CD14-positive monocyte (primary cell): ENCODE data around the gene PHF12. TPM values are rescaled to one million over a fixed set of nuclear protein-coding genes. Genes with fewer than 3 reads are reported as not detected.

Source experiments
- DNase-seq, 3 donors: peaks; one replicate each; pipeline ENCODE4 v3.0.0-alpha.2; 2011 to 2022
- H2AFZ ChIP-seq: 2 replicates; pipeline ENCODE4 v1.6.0; 2012; ENCODE audit warnings: mild to moderate bottlenecking, low read depth, low read length, inconsistent platforms; ENCODE audit not compliant: insufficient read depth, poor library complexity, severe bottlenecking
- H3K27ac ChIP-seq, 2 donors: 1 replicate in 1 of 2; 2 replicates in 1 of 2; pipeline ENCODE4 v1.5.1; 2012 to 2013; ENCODE audit warnings: low read length in 2 of 2, control low read depth in 1 of 2, inconsistent platforms in 1 of 2, low read depth in 1 of 2, mild to moderate bottlenecking in 1 of 2
- H3K27me3 ChIP-seq, 2 donors: one replicate each; pipeline versions ENCODE4 v1.6.0 to v1.6.1; 2011 to 2013; ENCODE audit warnings: low read length in 2 of 2; ENCODE audit not compliant: control insufficient read depth in 2 of 2, insufficient read depth in 2 of 2
- H3K36me3 ChIP-seq, 2 donors: replicated peaks in 1 of 2; 1 replicate in 1 of 2; 2 replicates in 1 of 2; pipeline versions ENCODE4 v1.5.1 to v1.6.1; 2012 to 2013; ENCODE audit warnings: low read length in 2 of 2, control low read depth in 1 of 2, inconsistent platforms in 1 of 2, mild to moderate bottlenecking in 1 of 2; ENCODE audit not compliant: insufficient read depth in 2 of 2, control insufficient read depth in 1 of 2
- H3K4me1 ChIP-seq, 2 donors: 1 replicate in 1 of 2; 2 replicates in 1 of 2; pipeline versions ENCODE4 v1.5.1 to v1.6.1; 2012 to 2013; ENCODE audit warnings: low read length in 2 of 2, control low read depth in 1 of 2, inconsistent platforms in 1 of 2, mild to moderate bottlenecking in 1 of 2, moderate library complexity in 1 of 2; ENCODE audit not compliant: insufficient read depth in 2 of 2, control insufficient read depth in 1 of 2
- H3K4me2 ChIP-seq: replicated peaks from 2 replicates; pipeline ENCODE3; 2012; ENCODE audit warnings: low read length, moderate library complexity, mild to moderate bottlenecking; ENCODE audit not compliant: poor library complexity, severe bottlenecking; ENCODE audit errors: extremely low read depth
- H3K4me3 ChIP-seq, 3 experiments: fragments of 200-600 bp in 1 of 3; sonication (generic) in 1 of 3; replicated peaks in 1 of 3; 1 replicate in 2 of 3; 2 replicates in 1 of 3; pipeline ENCODE4 v1.5.1; 2011 to 2013; ENCODE audit warnings: low read length in 3 of 3, mild to moderate bottlenecking in 3 of 3, control low read depth in 2 of 3, low read depth in 2 of 3, inconsistent platforms in 1 of 3, moderate library complexity in 1 of 3
- H3K79me2 ChIP-seq: 2 replicates; pipeline ENCODE4 v1.6.0; 2012; ENCODE audit warnings: mild to moderate bottlenecking, control low read depth, inconsistent platforms, low read length, moderate library complexity; ENCODE audit not compliant: insufficient read depth
- H3K9ac ChIP-seq: 2 replicates; pipeline ENCODE4 v1.6.0; 2017; ENCODE audit warnings: low read length, mild to moderate bottlenecking; ENCODE audit not compliant: insufficient read depth, poor library complexity, severe bottlenecking
- H3K9me3 ChIP-seq, 2 donors: replicated peaks in 1 of 2; 1 replicate in 1 of 2; 2 replicates in 1 of 2; pipeline versions ENCODE4 v1.5.1 to v1.6.1; 2012 to 2013; ENCODE audit warnings: low read length in 2 of 2, control low read depth in 1 of 2; ENCODE audit not compliant: control insufficient read depth in 1 of 2, insufficient read depth in 1 of 2
- H4K20me1 ChIP-seq: 2 replicates; pipeline ENCODE4 v1.6.0; 2012; ENCODE audit warnings: mild to moderate bottlenecking, low read length, control low read depth, moderate library complexity; ENCODE audit not compliant: insufficient read depth
- H3K27ac Mint-ChIP-seq, 7 donors: one replicate each; pipeline ENCODE4 v1.8.0; 2020; ENCODE audit warnings: mild to moderate bottlenecking in 7 of 7, mixed read lengths in 7 of 7, moderate library complexity in 6 of 7, inconsistent platforms in 2 of 7
- H3K27me3 Mint-ChIP-seq, 3 donors: one replicate each; pipeline ENCODE4 v1.8.0; 2021 to 2022; ENCODE audit warnings: low read depth in 3 of 3, mild to moderate bottlenecking in 3 of 3, mixed read lengths in 3 of 3, moderate library complexity in 3 of 3, inconsistent platforms in 1 of 3
- H3K36me3 Mint-ChIP-seq, 2 donors: one replicate each; pipeline ENCODE4 v1.8.0; 2020; ENCODE audit warnings: mixed read lengths in 2 of 2, inconsistent platforms in 1 of 2, mild to moderate bottlenecking in 1 of 2
- H3K4me1 Mint-ChIP-seq: one replicate; pipeline ENCODE4 v1.8.0; 2020; ENCODE audit warnings: mild to moderate bottlenecking, mixed read lengths
- H3K4me3 Mint-ChIP-seq, 2 donors: one replicate each; pipeline ENCODE4 v1.8.0; 2020; ENCODE audit warnings: mild to moderate bottlenecking in 2 of 2, mixed read lengths in 2 of 2, moderate library complexity in 1 of 2
- H3K9me3 Mint-ChIP-seq, 7 donors: one replicate each; pipeline ENCODE4 v1.8.0; 2020 to 2022; ENCODE audit warnings: mixed read lengths in 7 of 7, mild to moderate bottlenecking in 6 of 7, moderate library complexity in 6 of 7, inconsistent platforms in 2 of 7
- WGBS: methylation state at CpG from one replicate; pipeline ENCODE4 v1.1.5; 2013; ENCODE audit warnings: missing lambda C conversion rate; ENCODE audit not compliant: insufficient coverage; 5-methylcytosine and 5-hydroxymethylcytosine counted together
- intact Hi-C, 2 donors: fragments of 100-400 bp; cut with micrococcal nuclease; formaldehyde crosslinking; loops; one replicate each; pipeline versions ENCODE4 v1.15.0 to v1.15.1; 2023
- polyA plus RNA-seq, 3 donors: library from polyadenylated mRNA; depleted of rRNA in 1 of 3; unstranded in 2 of 3; stranded (reverse) in 1 of 3; fragments of 300-500 nt in 2 of 3; fragments of >200 nt in 1 of 3; fragmentation: Illumina TruSeq in 2 of 3; gene quantifications; 1 replicate in 2 of 3; 2 replicates in 1 of 3; pipeline ENCODE4 v1.2.3, GENCODE V29; 2012 to 2021
- TF ChIP-seq, protein P1 (sequence below): fragments of 200-600 bp; IDR thresholded peaks from one replicate; pipeline ENCODE4 v1.8.0; 2022; ENCODE audit warnings: antibody characterized with exemption, mild to moderate bottlenecking

The PHF12 gene
- polyA plus RNA-seq, 3 donors: 1.4 to 62.5 (median 2.5) TPM

- H3K27me3 ChIP-seq: peaks cover 0 to 3% of the 10 kb centered on the region in 2 donors
- no peaks in the 10 kb centered on the region for H3K36me3 ChIP-seq
- Mint-ChIP-seq H3K27ac (peak overlapping the region in 1 of 7 donors; percentile 33), H3K36me3 (peaks cover 0 to 8% of the 10 kb centered on the region in 2 donors), H3K9me3 (peaks cover 0 to 3% (median 0%) of the 10 kb centered on the region in 7 donors), H3K4me1 (peaks cover 27% of the 10 kb centered on the region), H3K27me3 (peaks cover 3 to 18% (median 13%) of the 10 kb centered on the region in 3 donors), H3K4me3 (no peak overlapping the region)
- H3K9me3 ChIP-seq: no peaks in the 10 kb centered on the region
- H4K20me1 ChIP-seq: no peaks in the 10 kb centered on the region
- DNase-seq: no peak
- H3K4me3 ChIP-seq: no peak overlapping the region
- no peak overlapping the region for H3K9ac ChIP-seq
- H3K4me1 ChIP-seq: peaks cover 30 to 32% of the 10 kb centered on the region in 2 donors
- TF ChIP-seq, protein P1, sequence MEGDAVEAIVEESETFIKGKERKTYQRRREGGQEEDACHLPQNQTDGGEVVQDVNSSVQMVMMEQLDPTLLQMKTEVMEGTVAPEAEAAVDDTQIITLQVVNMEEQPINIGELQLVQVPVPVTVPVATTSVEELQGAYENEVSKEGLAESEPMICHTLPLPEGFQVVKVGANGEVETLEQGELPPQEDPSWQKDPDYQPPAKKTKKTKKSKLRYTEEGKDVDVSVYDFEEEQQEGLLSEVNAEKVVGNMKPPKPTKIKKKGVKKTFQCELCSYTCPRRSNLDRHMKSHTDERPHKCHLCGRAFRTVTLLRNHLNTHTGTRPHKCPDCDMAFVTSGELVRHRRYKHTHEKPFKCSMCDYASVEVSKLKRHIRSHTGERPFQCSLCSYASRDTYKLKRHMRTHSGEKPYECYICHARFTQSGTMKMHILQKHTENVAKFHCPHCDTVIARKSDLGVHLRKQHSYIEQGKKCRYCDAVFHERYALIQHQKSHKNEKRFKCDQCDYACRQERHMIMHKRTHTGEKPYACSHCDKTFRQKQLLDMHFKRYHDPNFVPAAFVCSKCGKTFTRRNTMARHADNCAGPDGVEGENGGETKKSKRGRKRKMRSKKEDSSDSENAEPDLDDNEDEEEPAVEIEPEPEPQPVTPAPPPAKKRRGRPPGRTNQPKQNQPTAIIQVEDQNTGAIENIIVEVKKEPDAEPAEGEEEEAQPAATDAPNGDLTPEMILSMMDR: no peak
- no peaks in the 10 kb centered on the region for H3K79me2 ChIP-seq
- no peak overlapping the region for H3K27ac ChIP-seq
- intact Hi-C loops: no loop called here
- 50% methylated on average over 27 of the region's 36 CpGs for WGBS
- H3K4me2 ChIP-seq: no peak overlapping the region
- no peak overlapping the region for H2AFZ ChIP-seq
These were observed 34.8 kb upstream of the PHF12 start for GRCh38 chr17:28985950-28986713.

DNA sequence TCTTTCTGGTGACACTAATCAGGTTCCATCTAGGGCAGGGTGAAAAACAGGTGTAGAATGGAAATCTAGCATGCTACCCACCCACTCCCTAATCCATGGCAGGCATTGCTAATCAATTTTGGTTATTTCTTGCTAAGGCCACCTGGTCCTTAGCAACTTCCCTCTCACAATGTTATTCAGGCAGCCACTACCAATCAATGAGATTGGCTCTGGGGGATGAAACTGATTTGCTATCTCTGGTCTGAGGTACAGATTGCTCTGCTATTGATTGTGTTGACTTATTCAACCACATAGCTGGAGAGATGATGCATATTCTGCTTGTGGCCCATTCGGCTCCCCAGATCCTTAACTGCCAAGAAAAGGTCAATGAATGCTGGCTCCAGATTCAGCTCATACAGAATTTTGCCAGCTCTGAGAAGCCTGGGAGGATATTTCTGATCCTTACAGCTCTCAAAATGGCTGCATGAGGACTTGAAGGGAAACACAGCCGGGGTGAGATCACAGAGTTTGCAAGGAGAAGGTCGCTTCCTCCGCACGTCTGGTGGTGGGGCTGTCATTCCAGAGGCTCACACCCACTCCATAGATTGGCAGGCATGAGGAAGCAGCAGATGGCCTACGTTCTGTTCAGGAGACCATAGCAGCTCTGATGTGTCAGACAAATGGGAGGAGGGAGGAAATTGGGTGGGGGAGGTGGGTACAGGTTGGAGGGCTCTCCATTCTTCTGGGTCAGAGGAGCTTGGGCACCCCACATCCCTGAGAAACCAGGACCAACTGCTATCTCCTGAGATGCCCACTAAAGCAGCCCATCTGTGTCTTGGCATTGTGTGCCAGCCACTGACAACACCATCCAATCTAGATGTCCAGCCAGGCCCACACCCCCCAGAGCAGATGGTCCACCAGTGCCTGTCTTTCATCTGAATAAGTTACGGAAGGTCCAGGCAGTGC, 32.2 kb upstream of the PHF12 start:
- WGBS: 80% methylated on average over 3 of the region's 7 CpGs
- H2AFZ ChIP-seq: peak overlapping the region; percentile 2

More for the DNA sequence above, 32.2 kb upstream of the PHF12 start:
- no peaks in the 10 kb centered on the region for H3K9me3 ChIP-seq
- DNase-seq: peak; percentile 46 to 66 (median 49)
- intact Hi-C loops: no loop called here
- H3K36me3 Mint-ChIP-seq: peaks cover 0 to 8% of the 10 kb centered on the region in 2 donors
- no peaks in the 10 kb centered on the region for H3K36me3 ChIP-seq
- TF ChIP-seq, protein P1: no peak
- peaks cover 5 to 16% (median 14%) of the 10 kb centered on the region in 3 donors for H3K27me3 Mint-ChIP-seq
- no peaks in the 10 kb centered on the region for H3K79me2 ChIP-seq
- no peaks in the 10 kb centered on the region for H4K20me1 ChIP-seq
- H3K27ac Mint-ChIP-seq: peak overlapping the region; percentile 100
- peaks cover 0 to 3% of the 10 kb centered on the region in 2 donors for H3K27me3 ChIP-seq
- H3K27ac ChIP-seq: peak overlapping the region; percentile 98
- H3K4me3 Mint-ChIP-seq: peak overlapping the region in 1 of 2 donors; percentile 74
- no peak overlapping the region for H3K4me2 ChIP-seq
- H3K4me1 ChIP-seq: peaks cover 33 to 34% of the 10 kb centered on the region in 2 donors
- H3K4me3 ChIP-seq: peak overlapping the region in 1 of 3 experiments; percentile 18
- H3K9me3 Mint-ChIP-seq: peaks cover 0 to 2% (median 0%) of the 10 kb centered on the region in 7 donors
- peak overlapping the region; percentile 69 for H3K9ac ChIP-seq
- peaks cover 27% of the 10 kb centered on the region for H3K4me1 Mint-ChIP-seq
